Measurements from ENCODE around the gene CIDEA. TPM values are rescaled to one million over a fixed set of nuclear protein-coding genes. Genes with fewer than 3 reads are reported as not detected.

Gene CIDEA
- total RNA-seq, 1 donor from 2014 or later: not detected

DNA sequence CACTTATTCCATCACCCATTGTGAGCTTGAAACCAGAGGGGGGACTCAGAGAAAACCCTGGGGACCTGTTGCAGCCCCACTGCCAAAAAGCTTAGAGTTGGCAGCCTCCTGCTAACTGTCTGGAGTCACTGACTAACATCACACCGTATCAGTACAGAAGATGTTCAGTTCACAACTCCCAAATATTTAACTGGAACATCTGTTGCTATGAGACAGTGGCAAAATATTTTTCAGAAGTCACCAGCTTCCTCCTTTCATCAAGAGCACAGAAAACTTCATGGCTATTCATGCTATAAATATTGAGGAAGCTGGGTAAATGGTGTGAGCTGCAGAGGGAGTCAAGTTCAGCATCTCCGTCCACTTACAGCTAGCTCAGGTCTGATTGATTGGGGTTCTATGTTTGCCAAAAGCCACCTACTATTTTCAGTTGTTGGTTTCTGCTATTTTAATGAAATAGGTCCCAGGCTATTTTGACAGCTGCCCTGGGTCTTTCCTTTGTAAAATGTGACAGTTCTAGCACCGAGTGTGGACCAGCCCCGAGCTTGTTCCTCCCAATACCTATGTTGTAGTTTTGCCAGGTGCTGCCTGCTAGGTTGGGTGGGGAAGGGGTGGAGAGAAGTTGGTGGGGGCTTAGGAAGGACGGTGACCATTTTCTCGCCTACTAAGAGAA, 63.6 kb downstream of the CIDEA start:
- Histone ChIP-seq H3K4me3 (no peak overlapping the region), H3K27ac (peak overlapping the region; percentile 36), H3K9me3 (no peaks in the 10 kb centered on the region), H3K36me3 (peaks cover 56% of the 10 kb centered on the region), H3K27me3 (no peaks in the 10 kb centered on the region), H3K4me1 (peaks cover 20% of the 10 kb centered on the region)
- intact Hi-C loops (cut with DNase I): no loop called here
- TF ChIP-seq, protein P1, sequence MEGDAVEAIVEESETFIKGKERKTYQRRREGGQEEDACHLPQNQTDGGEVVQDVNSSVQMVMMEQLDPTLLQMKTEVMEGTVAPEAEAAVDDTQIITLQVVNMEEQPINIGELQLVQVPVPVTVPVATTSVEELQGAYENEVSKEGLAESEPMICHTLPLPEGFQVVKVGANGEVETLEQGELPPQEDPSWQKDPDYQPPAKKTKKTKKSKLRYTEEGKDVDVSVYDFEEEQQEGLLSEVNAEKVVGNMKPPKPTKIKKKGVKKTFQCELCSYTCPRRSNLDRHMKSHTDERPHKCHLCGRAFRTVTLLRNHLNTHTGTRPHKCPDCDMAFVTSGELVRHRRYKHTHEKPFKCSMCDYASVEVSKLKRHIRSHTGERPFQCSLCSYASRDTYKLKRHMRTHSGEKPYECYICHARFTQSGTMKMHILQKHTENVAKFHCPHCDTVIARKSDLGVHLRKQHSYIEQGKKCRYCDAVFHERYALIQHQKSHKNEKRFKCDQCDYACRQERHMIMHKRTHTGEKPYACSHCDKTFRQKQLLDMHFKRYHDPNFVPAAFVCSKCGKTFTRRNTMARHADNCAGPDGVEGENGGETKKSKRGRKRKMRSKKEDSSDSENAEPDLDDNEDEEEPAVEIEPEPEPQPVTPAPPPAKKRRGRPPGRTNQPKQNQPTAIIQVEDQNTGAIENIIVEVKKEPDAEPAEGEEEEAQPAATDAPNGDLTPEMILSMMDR (IDR thresholded peaks at IDR 0.05): no peak
- DNase-seq (no peak), ATAC-seq (peak; percentile 78)

DNA sequence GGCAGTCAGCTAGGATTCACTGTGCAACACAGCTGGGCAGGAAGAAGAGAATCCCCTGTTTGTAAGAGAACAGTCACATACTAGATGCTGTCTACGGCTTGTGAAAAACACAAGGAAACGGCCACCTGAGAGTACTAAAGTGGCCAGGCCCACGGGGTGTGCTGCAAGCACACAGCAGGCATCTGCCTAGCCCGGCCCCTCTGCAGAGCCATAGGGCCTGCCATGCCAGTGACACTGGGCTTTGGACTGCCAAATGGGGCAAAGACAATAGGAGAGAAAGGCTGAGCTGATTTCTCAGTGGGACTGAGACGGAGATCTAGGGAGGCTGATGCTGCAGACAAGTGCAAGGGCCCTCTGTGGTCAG, 64.2 kb downstream of the CIDEA start:
- ATAC-seq: peak; percentile 32

DNA sequence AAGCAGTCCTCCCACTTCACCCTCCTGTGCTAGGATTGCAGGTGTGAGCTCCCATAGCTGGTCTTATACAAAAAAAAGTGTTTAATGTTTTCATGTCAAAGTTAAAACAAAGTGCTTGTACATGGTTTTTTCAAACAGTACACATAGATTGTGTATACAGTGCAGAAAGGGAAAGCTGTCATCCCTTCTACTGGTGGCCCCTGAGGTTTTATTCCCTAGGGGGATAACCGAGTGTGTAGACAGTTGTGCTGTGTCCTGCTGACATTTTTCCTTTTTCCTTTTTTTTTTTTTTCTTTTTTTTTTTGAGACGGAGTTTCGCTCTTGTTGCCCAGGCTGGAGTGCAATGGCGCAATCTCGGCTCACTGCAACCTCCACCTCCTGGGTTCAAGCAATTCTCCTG, 64.7 kb downstream of the CIDEA start:
- intact Hi-C loops (cut with DNase I): no loop called here
- TF ChIP-seq, protein P1 (IDR thresholded peaks at IDR 0.05): no peak

More for the DNA sequence above, 64.2 kb downstream of the CIDEA start:
- intact Hi-C loops (cut with DNase I): no loop called here
- Histone ChIP-seq H3K36me3 (peaks cover 58% of the 10 kb centered on the region), H3K27me3 (no peaks in the 10 kb centered on the region), H3K4me3 (no peak overlapping the region), H3K9me3 (no peaks in the 10 kb centered on the region), H3K27ac (no peak overlapping the region), H3K4me1 (peaks cover 20% of the 10 kb centered on the region)
- no peak for DNase-seq
- TF ChIP-seq, protein P1 (IDR thresholded peaks at IDR 0.05): no peak

DNA sequence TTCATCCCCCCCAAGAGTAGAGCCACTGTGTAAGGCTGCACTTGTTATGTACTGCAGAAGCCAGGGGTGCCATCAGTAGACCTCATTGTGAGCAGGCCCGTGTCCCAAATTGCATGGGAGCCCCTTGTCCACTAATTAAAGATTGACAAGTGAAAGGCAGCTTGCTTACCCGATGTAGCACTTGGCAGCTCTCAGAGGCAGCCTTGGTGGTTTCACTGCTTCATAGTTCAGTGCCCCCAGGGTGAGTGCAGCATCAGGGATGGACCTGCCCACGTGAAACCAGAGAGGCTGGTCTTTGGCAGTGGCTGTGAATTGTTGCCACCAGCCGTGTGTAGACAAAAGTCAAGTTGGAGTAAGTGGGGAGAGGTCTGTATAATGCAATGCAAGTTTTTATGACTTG, 67.2 kb downstream of the CIDEA start:
- Histone ChIP-seq H3K36me3 (peaks cover 62% of the 10 kb centered on the region), H3K9me3 (no peaks in the 10 kb centered on the region)

More for the DNA sequence above, 64.7 kb downstream of the CIDEA start:
- Histone ChIP-seq H3K4me1 (peaks cover 20% of the 10 kb centered on the region), H3K4me3 (no peak overlapping the region), H3K27me3 (no peaks in the 10 kb centered on the region), H3K27ac (no peak overlapping the region), H3K36me3 (peaks cover 58% of the 10 kb centered on the region), H3K9me3 (no peaks in the 10 kb centered on the region)
- ATAC-seq: no peak
- no peak for DNase-seq

DNA sequence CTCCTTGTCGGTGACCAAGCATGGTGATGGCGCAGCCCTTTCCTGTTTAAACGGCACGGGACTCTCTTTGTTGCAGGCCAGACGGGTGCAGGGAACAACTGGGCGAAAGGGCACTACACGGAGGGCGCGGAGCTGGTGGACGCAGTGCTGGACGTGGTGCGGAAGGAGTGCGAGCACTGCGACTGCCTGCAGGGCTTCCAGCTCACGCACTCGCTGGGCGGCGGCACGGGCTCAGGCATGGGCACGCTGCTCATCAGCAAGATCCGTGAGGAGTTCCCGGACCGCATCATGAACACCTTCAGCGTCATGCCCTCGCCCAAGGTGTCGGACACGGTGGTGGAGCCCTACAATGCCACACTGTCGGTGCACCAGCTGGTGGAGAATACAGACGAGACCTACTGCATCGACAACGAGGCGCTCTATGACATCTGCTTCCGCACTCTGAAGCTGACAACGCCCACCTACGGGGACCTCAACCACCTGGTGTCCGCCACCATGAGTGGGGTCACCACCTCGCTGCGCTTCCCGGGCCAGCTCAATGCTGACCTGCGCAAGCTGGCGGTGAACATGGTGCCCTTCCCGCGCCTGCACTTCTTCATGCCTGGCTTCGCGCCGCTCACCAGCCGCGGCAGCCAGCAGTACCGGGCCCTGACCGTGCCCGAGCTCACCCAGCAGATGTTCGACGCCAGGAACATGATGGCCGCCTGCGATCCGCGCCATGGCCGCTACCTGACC, 71.0 kb downstream of the CIDEA start:
- Histone ChIP-seq H3K27ac (no peak overlapping the region), H3K4me3 (no peak overlapping the region), H3K4me1 (no peaks in the 10 kb centered on the region), H3K27me3 (no peaks in the 10 kb centered on the region), H3K36me3 (peaks cover 85% of the 10 kb centered on the region), H3K9me3 (no peaks in the 10 kb centered on the region)
- intact Hi-C loops (cut with DNase I): no loop called here
- DNase-seq (peak; percentile 63), ATAC-seq (no peak)
- TF ChIP-seq, protein P1 (IDR thresholded peaks at IDR 0.05): no peak

More for the DNA sequence above, 67.2 kb downstream of the CIDEA start:
- intact Hi-C loops (cut with DNase I): no loop called here
- Histone ChIP-seq H3K4me1 (peaks cover 17% of the 10 kb centered on the region), H3K27me3 (no peaks in the 10 kb centered on the region), H3K4me3 (no peak overlapping the region), H3K27ac (no peak overlapping the region)
- DNase-seq (no peak), ATAC-seq (no peak)
- TF ChIP-seq, protein P1 (IDR thresholded peaks at IDR 0.05): no peak
